ENCODE data around the gene IGFBP2. TPM values are rescaled to one million over a fixed set of nuclear protein-coding genes. Genes with fewer than 3 reads are reported as not detected.

IGFBP2 gene
- total and polyA plus RNA-seq, 2 of the 8 experiments (the other 6 are each of a cell fraction or from before 2014, with no cell fraction given), result 326 to 782 TPM

DNA sequence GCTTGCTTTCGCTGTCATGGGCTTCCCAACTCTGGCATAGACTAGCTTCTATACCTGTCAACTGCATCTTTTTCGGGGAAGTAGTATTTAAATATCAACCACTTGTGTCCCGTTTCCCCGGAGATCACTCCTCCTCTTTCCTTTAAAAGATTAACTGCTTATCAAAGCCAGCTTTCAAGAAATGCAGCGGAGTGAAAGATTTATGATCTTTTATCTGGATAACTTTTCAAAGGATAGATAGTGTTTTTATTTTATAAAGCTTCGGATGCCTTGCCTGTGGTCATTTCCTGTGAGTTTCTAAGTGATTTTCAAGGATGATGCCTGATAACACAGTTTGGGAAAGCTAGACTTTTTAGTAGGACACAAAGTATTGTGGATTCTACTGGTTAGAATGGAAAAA, 65.1 kb downstream of the IGFBP2 start (continued):
- TF ChIP-seq, protein P1, sequence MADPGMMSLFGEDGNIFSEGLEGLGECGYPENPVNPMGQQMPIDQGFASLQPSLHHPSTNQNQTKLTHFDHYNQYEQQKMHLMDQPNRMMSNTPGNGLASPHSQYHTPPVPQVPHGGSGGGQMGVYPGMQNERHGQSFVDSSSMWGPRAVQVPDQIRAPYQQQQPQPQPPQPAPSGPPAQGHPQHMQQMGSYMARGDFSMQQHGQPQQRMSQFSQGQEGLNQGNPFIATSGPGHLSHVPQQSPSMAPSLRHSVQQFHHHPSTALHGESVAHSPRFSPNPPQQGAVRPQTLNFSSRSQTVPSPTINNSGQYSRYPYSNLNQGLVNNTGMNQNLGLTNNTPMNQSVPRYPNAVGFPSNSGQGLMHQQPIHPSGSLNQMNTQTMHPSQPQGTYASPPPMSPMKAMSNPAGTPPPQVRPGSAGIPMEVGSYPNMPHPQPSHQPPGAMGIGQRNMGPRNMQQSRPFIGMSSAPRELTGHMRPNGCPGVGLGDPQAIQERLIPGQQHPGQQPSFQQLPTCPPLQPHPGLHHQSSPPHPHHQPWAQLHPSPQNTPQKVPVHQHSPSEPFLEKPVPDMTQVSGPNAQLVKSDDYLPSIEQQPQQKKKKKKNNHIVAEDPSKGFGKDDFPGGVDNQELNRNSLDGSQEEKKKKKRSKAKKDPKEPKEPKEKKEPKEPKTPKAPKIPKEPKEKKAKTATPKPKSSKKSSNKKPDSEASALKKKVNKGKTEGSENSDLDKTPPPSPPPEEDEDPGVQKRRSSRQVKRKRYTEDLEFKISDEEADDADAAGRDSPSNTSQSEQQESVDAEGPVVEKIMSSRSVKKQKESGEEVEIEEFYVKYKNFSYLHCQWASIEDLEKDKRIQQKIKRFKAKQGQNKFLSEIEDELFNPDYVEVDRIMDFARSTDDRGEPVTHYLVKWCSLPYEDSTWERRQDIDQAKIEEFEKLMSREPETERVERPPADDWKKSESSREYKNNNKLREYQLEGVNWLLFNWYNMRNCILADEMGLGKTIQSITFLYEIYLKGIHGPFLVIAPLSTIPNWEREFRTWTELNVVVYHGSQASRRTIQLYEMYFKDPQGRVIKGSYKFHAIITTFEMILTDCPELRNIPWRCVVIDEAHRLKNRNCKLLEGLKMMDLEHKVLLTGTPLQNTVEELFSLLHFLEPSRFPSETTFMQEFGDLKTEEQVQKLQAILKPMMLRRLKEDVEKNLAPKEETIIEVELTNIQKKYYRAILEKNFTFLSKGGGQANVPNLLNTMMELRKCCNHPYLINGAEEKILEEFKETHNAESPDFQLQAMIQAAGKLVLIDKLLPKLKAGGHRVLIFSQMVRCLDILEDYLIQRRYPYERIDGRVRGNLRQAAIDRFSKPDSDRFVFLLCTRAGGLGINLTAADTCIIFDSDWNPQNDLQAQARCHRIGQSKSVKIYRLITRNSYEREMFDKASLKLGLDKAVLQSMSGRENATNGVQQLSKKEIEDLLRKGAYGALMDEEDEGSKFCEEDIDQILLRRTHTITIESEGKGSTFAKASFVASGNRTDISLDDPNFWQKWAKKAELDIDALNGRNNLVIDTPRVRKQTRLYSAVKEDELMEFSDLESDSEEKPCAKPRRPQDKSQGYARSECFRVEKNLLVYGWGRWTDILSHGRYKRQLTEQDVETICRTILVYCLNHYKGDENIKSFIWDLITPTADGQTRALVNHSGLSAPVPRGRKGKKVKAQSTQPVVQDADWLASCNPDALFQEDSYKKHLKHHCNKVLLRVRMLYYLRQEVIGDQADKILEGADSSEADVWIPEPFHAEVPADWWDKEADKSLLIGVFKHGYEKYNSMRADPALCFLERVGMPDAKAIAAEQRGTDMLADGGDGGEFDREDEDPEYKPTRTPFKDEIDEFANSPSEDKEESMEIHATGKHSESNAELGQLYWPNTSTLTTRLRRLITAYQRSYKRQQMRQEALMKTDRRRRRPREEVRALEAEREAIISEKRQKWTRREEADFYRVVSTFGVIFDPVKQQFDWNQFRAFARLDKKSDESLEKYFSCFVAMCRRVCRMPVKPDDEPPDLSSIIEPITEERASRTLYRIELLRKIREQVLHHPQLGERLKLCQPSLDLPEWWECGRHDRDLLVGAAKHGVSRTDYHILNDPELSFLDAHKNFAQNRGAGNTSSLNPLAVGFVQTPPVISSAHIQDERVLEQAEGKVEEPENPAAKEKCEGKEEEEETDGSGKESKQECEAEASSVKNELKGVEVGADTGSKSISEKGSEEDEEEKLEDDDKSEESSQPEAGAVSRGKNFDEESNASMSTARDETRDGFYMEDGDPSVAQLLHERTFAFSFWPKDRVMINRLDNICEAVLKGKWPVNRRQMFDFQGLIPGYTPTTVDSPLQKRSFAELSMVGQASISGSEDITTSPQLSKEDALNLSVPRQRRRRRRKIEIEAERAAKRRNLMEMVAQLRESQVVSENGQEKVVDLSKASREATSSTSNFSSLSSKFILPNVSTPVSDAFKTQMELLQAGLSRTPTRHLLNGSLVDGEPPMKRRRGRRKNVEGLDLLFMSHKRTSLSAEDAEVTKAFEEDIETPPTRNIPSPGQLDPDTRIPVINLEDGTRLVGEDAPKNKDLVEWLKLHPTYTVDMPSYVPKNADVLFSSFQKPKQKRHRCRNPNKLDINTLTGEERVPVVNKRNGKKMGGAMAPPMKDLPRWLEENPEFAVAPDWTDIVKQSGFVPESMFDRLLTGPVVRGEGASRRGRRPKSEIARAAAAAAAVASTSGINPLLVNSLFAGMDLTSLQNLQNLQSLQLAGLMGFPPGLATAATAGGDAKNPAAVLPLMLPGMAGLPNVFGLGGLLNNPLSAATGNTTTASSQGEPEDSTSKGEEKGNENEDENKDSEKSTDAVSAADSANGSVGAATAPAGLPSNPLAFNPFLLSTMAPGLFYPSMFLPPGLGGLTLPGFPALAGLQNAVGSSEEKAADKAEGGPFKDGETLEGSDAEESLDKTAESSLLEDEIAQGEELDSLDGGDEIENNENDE (IDR thresholded peaks at IDR 0.05; ENCODE audit: insufficient replicate concordance, low read length), result no peak
- TF ChIP-seq, protein P2, sequence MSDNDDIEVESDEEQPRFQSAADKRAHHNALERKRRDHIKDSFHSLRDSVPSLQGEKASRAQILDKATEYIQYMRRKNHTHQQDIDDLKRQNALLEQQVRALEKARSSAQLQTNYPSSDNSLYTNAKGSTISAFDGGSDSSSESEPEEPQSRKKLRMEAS (IDR thresholded peaks at IDR 0.05), result no peak
- TF ChIP-seq KDM5A (IDR thresholded peaks at IDR 0.05; ENCODE audit: low read length), result no peak
- TF ChIP-seq JUN (IDR thresholded peaks at IDR 0.05; ENCODE audit: low read depth, low read length), result no peak
- TF ChIP-seq NANOG (IDR thresholded peaks at IDR 0.05; ENCODE audit: insufficient read depth, low read depth, low read length, poor library complexity, severe bottlenecking), result no peak
- no peak for TF ChIP-seq CEBPB (IDR thresholded peaks at IDR 0.05; ENCODE audit: low read depth, low read length)

All from H1 (cell line).